ENCODE data around the gene ENGASE. TPM values are rescaled to one million over a fixed set of nuclear protein-coding genes. Genes with fewer than 3 reads are reported as not detected.
A peak's percentile ranks its signal among the peaks of the same experiment; 100 is the strongest.

Gene ENGASE
- total RNA-seq, 1 donor from 2014 or later: 72.6 TPM

- no peak for DNase-seq (ENCODE audit: extremely low spot score, unreplicated experiment)
- H3K9me3 Mint-ChIP-seq: peaks cover 4% of the 10 kb centered on the region
- TF ChIP-seq CTCF (conservative IDR thresholded peaks at IDR 0.05): no peak
- no peaks in the 10 kb centered on the region for H3K4me1 Mint-ChIP-seq (ENCODE audit: unreplicated experiment)
- no peak overlapping the region for H3K4me3 Mint-ChIP-seq
- H3K27me3 Mint-ChIP-seq: peaks cover 9% of the 10 kb centered on the region
- H3K36me3 Mint-ChIP-seq: no peaks in the 10 kb centered on the region
- H3K27ac Mint-ChIP-seq: no peak overlapping the region
Observed at GRCh38 chr17:79062691-79063090, 11.9 kb upstream of the ENGASE start.

- Mint-ChIP-seq H3K27ac (no peak overlapping the region), H3K4me1 (ENCODE audit: unreplicated experiment) (no peaks in the 10 kb centered on the region), H3K9me3 (no peaks in the 10 kb centered on the region), H3K27me3 (peaks cover 6% of the 10 kb centered on the region), H3K4me3 (no peak overlapping the region), H3K36me3 (no peaks in the 10 kb centered on the region)
- DNase-seq (ENCODE audit: extremely low spot score, unreplicated experiment): no peak
- TF ChIP-seq CTCF (conservative IDR thresholded peaks at IDR 0.05): no peak
Observed at GRCh38 chr17:79064026-79064425, 10.6 kb upstream of the ENGASE start.

GRCh38 chr17:79065105-79065670 is 9.4 kb upstream of the ENGASE start:
- peak; percentile 76 for TF ChIP-seq CTCF (conservative IDR thresholded peaks at IDR 0.05)
- Mint-ChIP-seq H3K27ac (no peak overlapping the region), H3K9me3 (no peaks in the 10 kb centered on the region), H3K4me1 (ENCODE audit: unreplicated experiment) (no peaks in the 10 kb centered on the region), H3K27me3 (peaks cover 4% of the 10 kb centered on the region), H3K36me3 (no peaks in the 10 kb centered on the region), H3K4me3 (no peak overlapping the region)
- DNase-seq (ENCODE audit: extremely low spot score, unreplicated experiment): no peak

- no peaks in the 10 kb centered on the region for H3K36me3 Mint-ChIP-seq
- H3K4me3 Mint-ChIP-seq: no peak overlapping the region
- no peak for TF ChIP-seq CTCF (conservative IDR thresholded peaks at IDR 0.05)
- no peaks in the 10 kb centered on the region for H3K9me3 Mint-ChIP-seq
- no peaks in the 10 kb centered on the region for H3K4me1 Mint-ChIP-seq (ENCODE audit: unreplicated experiment)
- DNase-seq (ENCODE audit: extremely low spot score, unreplicated experiment): no peak
- H3K27me3 Mint-ChIP-seq: peaks cover 10% of the 10 kb centered on the region
- no peak overlapping the region for H3K27ac Mint-ChIP-seq
Observed at GRCh38 chr17:79066963-79067362, 7.7 kb upstream of the ENGASE start.

- H3K36me3 Mint-ChIP-seq: no peaks in the 10 kb centered on the region
- no peak for TF ChIP-seq CTCF (conservative IDR thresholded peaks at IDR 0.05)
- H3K27me3 Mint-ChIP-seq: peaks cover 11% of the 10 kb centered on the region
- no peak overlapping the region for H3K4me3 Mint-ChIP-seq
- no peak overlapping the region for H3K27ac Mint-ChIP-seq
- H3K9me3 Mint-ChIP-seq: no peaks in the 10 kb centered on the region
- H3K4me1 Mint-ChIP-seq (ENCODE audit: unreplicated experiment): peaks cover 3% of the 10 kb centered on the region
- no peak for DNase-seq (ENCODE audit: extremely low spot score, unreplicated experiment)
Observed at GRCh38 chr17:79070266-79070880, 4.3 kb upstream of the ENGASE start.
